ENCODE measurements around the gene SWSAP1.
"Not testable (repeated sequence)": the region's sequence is repeated elsewhere in the genome, so short reads cannot be mapped to it uniquely, and the experiment has no call there.

The SWSAP1 gene

DNA sequence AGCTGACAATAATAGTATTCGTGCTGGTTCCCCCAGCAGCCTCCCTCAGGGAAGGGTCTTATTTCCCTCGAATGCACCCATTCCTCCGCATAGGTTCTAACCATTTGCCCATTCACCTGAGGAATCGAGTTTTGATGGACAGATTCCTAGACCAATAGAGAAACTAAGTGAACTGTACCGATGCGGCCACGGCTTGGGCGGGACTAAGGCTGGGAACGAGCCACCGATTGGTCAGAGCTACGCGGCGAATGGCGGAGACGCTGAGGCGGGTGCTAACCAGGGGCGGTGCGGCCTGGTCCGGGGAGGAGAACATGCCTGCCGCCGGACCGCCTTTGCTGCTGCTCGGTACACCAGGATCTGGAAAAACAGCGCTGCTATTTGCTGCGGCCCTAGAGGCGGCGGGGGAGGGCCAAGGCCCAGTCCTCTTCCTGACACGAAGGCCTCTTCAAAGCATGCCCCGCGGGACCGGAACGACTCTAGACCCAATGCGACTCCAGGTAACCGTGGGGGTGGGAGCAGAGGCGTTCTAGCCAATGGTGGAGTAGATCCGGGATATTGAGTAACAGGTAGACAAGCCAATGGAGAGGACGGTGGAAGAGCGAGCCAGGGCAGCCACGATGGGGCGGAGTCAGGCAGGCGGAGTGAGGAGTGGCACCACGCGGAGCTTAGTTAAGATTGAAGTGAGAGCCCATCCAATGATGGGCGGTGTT is at the start of gene SWSAP1:
Gene SWSAP1 (plus strand): TSS at position 234 of the 710 bp plus-strand sequence. CDS start 15 bp downstream, at position 249.
- DNase-seq (ENCODE audit: low spot score), result peak; percentile 99

- DNase-seq (ENCODE audit: low spot score), result no peak
Observed at GRCh38 chr19:11324748-11325389, 49.6 kb upstream of the SWSAP1 start.

DNA sequence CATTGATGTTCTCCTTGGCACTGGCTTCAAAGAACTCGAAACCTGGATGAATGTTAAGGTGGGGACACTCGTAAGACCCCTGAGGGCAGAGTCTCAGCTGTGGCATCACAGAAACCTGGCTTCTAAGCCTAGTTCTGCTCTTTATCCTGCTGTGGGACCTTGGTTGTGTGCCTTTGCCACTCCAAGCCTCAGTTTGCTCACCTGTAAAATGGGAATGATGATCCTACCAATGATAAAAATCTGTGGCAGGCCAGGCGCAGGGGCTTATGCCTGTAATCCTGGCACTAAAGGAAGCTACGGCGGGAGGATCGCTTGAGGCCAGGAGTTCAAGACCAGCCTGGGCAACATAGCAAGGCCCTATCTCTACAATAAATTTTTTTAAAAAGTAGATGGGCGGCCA is 48.9 kb upstream of the SWSAP1 start:
- no peak for DNase-seq (ENCODE audit: low spot score)

GRCh38 chr19:11330127-11330526 is 44.3 kb upstream of the SWSAP1 start:
- no peak for DNase-seq (ENCODE audit: low spot score)

DNA sequence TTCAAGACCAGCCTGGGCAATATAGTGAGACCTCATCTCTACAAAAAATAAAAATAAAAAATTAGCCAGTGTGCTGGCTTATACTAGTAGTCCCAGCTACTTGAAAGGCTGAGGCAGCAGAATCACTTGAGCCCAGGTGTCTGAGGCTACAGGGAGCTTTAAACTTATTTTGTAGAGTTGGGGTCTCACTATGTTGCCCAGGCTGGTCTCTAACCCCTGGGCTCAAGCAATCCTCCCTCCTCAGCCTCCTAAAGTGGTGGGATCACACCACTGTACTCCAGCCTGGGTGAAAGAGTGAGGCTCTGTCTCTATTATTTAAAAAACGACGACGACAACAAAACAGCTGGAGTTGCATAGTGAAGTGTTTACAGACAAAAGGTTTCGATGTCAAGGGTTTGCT is 43.0 kb upstream of the SWSAP1 start:
- no peak for DNase-seq (ENCODE audit: low spot score)

DNA sequence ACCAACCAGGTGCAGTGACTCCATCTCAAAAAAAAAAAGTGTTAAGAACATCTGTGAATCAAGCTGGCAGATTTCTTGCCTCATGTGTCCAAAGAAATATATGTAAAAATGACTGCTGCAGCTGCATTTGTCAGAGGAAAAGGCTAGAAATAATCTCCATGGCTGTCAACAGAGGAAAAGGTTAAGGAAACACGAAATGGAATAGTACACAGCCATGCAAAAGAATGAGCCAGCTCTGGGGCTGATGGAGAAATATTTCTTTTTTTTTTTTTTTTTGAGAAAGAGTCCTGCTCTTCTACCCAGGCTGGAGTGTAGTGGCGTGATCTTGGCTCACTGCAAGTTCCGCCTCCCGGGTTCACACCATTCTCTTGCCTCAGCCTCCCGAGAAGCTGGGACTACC is 41.6 kb upstream of the SWSAP1 start:
- DNase-seq (ENCODE audit: low spot score), result no peak

DNA sequence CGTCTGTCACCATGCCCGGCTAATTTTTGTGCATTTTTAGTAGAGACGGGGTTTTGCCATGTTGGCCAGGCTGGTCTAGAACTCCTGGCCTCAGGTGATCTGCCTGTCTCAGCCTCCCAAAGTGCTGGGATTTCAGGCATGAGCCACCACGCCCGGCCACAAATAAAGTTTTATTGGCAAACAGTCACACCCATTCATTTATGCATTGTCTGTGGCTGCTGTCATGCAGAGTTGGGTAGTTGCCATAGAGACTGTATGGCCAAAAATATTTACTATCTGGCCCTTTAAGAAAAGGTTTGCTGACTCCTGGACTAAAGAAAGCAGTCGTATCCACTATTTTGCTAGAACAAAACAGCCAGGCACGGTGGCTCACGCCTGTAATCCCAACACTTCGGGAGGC is 40.6 kb upstream of the SWSAP1 start:
- DNase-seq (ENCODE audit: low spot score), result not testable (repeated sequence)

GRCh38 chr19:11335449-11336146 is 38.9 kb upstream of the SWSAP1 start:
- no peak for DNase-seq (ENCODE audit: low spot score)

- no peak for DNase-seq (ENCODE audit: low spot score)
Observed at GRCh38 chr19:11337080-11337479, 37.4 kb upstream of the SWSAP1 start.

- no peak for DNase-seq (ENCODE audit: low spot score)
Observed at GRCh38 chr19:11338121-11338520, 36.3 kb upstream of the SWSAP1 start.

DNA sequence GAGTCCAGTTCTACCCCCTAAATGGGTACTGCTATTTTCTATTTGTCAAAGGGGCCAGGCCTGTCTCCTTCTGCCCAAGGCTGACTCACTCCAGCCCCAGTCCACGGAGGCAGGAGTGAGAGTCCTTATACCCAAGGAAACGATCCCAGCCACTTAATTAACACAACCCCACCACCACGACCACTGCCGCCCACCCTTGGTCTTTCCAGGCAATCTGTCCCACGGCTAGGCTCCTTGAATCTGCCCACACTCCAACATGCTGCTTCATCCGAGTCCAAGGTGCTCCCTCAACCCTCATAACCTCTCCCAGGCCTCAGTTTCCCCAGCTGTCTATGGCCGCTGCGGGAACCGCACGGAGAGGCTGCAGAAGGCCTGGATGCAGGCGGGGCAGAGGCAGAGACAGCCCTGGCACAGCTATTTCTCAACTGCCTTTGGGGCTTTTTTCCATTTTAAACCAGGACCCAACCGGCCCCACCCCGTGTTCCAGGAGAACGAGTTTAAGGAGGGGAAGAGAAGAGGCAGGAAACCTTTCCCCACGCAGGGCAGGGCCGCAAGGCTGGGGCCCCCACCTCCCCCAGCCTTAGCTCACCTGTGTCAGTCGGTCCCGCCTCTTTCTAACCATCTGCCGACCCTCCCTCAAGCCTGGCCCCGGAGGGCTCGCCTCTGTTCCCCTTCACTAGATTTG is 35.8 kb upstream of the SWSAP1 start:
- DNase-seq (ENCODE audit: low spot score), result no peak

- peak; percentile 89 for DNase-seq (ENCODE audit: low spot score)
Observed at GRCh38 chr19:11339254-11340098, 35.0 kb upstream of the SWSAP1 start, which contains the start of gene RAB3D. Gene RAB3D, minus strand, starts transcription at chr19:11339657. Its CDS starts 2,258 bp downstream, at chr19:11337399.

DNA sequence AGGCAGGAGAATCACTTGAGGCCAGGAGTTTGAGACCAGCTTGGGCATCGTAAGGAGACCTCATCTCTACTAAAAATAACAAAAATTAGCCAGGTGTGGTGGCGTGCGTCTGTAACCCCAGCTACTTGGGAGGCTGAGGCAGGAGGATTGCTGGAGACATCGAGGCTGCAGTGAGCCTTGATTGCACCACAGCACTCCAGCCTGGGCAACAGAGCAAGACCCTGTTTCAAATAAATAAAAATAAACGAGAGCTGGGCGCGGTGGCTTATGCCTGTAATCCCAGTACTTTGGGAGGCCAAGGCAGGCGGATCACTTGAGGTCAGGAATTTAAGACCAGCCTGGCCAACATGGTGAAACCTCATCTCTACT is 34.4 kb upstream of the SWSAP1 start:
- not testable (repeated sequence) for DNase-seq (ENCODE audit: low spot score)

DNA sequence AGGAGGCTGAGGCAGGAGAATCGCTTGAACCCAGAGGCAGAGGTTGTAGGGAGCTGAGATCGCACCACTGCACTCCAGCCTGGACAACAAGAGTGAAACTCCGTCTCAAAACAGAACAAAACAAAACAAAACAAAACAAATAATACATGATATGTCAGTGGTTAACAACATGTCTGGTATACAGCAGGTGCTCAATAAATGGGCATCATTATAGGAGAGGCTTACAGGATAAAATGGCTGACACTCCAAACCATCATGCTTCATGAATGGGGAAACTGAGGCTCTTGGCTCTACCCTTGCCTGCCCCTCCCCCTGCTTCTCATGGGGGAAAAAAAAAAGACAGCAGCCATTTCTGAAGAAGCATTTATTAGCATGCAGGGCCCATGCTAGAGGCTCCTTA is 32.0 kb upstream of the SWSAP1 start:
- no peak for DNase-seq (ENCODE audit: low spot score)

GRCh38 chr19:11345122-11345803 is 29.2 kb upstream of the SWSAP1 start:
- DNase-seq (ENCODE audit: low spot score), result no peak

DNA sequence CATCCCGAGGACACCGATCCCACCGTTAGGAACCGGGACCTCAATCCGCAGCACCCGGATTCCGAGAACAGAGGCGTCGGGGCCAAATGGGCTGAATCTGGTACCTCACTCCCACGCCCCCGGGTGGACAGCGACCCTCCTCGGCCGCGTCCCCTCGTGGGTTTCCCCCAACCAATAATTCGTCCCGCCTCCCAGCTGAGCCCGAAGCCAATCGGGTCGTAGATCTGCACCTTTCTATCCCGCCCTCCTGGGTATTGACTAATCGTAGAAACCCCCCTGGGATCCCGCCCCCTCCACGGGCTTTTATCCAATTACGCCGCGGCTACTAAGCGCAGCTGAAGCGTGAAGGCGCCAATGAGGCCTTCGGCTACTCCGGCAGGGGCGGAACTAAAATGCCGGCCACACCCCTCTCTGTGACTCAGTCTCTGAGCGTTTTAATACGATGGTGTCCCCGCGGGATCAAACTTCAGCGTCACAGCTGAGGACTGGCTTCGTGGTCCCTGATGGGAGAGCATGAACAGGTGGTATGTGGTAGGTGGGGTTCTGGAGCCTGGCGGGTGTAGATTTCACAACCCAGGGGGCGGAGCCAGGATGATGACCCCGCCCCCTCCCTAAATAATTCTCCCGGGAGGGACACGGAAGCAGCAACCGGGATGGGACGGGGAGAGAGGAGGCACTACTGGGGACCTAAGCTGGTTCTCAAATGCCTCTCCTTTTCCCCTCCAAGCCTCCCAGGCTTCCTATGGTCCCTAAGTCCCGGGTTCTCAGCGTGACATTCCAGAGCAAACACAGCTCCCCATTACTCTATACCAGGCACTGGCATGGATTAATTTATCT is 28.1 kb upstream of the SWSAP1 start, which contains the start of the genes CCDC159 and TMEM205:
Gene CCDC159 (plus strand): TSS at position 416 of the 837 bp plus-strand sequence. CDS start 88 bp downstream, at position 504.
Gene TMEM205 (minus strand): TSS at position 165 of the 837 bp plus-strand sequence. CDS start 649 bp downstream, outside the sequence.
- DNase-seq (ENCODE audit: low spot score), result peak; percentile 88

DNA sequence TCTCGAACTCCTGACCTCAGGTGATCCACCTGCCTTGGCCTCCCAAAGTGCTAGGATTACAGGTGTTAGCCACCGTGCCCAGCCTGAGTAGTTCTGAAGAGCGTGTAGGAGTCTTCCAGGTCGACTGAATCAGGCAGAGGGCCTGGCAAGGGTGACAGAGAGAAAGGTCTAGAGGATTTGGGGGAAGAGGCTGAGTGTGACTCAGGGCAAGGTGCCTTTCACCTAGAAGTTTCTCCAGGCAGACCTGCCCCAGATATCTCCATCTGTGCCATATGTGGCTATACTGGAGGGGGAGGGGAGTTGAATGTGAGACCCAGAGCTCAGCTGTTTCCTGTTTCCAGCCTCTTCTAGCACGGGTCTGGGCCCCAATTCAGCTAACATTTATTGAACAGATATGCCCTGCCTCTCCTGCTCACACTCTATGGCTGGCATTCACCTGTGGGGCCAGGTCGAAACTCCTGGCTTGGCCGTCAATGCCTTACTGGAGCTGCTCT is 26.9 kb upstream of the SWSAP1 start:
- DNase-seq (ENCODE audit: low spot score), result no peak

DNA sequence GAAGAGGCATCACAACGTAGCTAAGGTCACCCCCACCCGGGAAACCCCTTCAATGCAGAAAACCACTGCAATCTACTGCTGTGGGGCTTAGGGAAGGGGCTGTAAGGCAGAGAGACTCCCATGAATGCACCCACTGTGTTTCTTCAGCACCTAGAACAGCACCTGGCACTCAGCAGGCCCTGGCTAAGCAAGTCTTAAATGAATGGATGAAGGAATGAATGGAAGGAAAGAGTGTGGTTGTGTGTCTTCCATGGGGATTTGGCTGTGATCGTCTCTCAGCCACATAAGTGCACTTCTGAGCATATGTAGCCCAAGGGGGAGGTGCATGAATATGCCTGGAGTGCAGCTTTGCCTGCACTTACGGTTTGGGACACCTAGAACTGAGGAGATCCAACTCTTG is 25.3 kb upstream of the SWSAP1 start:
- no peak for DNase-seq (ENCODE audit: low spot score)

DNA sequence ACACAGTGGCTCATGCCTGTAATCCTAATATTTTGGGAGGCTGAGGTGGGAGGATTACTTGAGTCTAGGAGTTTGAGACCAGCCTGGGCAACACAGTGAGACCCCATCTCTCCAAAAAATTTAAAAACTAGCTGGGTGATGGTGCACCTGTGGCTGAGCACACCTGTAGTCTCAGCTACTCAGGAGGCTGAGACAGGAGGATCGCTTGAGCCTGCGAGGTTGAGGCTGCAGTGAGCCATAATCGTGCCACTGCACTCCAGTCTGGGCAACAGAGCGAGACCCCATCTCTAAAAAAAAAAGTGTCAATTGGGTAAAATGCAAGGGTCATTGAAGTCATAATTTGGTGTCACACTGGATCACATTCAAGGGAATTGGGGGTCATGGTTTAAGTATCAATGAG is 20.4 kb upstream of the SWSAP1 start:
- DNase-seq (ENCODE audit: low spot score), result not testable (repeated sequence)
